Colonic mucosa (tissue), 4 donors: ENCODE results near the gene OR2H2. TPM values are rescaled to one million over a fixed set of nuclear protein-coding genes. Genes with fewer than 3 reads are reported as not detected.

Experiments
- DNase-seq: peaks from one replicate; pipeline ENCODE4 v3.0.0-alpha.2; 2020
- H3K27ac ChIP-seq: fragments of 200-600 bp; one replicate; pipeline ENCODE4 v1.8.0; 2021
- H3K27me3 ChIP-seq: fragments of 200-600 bp; one replicate; pipeline ENCODE4 v1.8.0; 2021
- H3K36me3 ChIP-seq: fragments of 200-600 bp; one replicate; pipeline ENCODE4 v1.8.0; 2021
- H3K4me1 ChIP-seq: fragments of 200-600 bp; one replicate; pipeline ENCODE4 v1.8.0; 2021; ENCODE audit warnings: mild to moderate bottlenecking
- H3K4me3 ChIP-seq: fragments of 200-600 bp; one replicate; pipeline ENCODE4 v1.8.0; 2021
- H3K9ac ChIP-seq, 2 donors: one replicate each; pipeline ENCODE4 v1.7.0; 2013; ENCODE audit warnings: control low read depth in 2 of 2, low read depth in 2 of 2, low read length in 2 of 2
- H3K9me3 ChIP-seq: fragments of 200-600 bp; one replicate; pipeline ENCODE4 v1.8.0; 2021
- CTCF ChIP-seq: fragments of 200-600 bp; IDR thresholded peaks from one replicate; pipeline ENCODE4 v1.8.0; 2022; ENCODE audit warnings: antibody characterized with exemption, mild to moderate bottlenecking
- intact Hi-C: fragments of 100-400 bp; cut with DNase I; formaldehyde crosslinking; loops from one replicate; pipeline ENCODE4 v1.14.1; 2022
- total RNA-seq, 2 donors: library from RNA; stranded (reverse); fragmentation: NEBNext Ultra II Directional in 1 of 2; extraction: Animal tissue kit (Norgen Biotek cat#: 25700) in 1 of 2; gene quantifications; one replicate each; pipeline ENCODE4 v1.2.1, GENCODE V29; 2021
- donor health status: healthy.
- donor health status: DM: no; HTN: no; CAD: no.
- donor health status: DM: no; HTN: no; CAD: no.

OR2H2 gene
- total RNA-seq, 2 donors from 2014 or later, result not detected

DNA sequence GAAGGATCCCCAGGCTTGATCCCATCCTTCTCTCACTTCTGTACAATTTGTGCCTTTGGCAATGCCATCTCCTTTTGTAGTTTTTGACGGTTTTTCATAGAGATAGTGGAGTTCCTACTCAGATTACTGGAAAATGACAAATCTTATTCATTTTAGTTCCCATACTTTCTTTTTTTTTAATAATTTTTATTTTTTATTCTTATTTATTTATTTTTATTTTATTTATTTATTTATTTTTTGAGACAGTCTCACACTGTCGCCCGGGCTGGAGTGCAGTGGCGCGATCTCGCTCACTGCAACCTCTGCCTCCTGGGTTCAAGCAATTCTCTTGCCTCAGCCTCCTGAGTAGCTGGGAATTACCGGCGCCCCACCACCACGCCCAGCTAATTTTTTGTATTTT is 52.3 kb downstream of the OR2H2 start:
- H3K36me3 ChIP-seq, result no peaks in the 10 kb centered on the region
- intact Hi-C loops, result no loop called here
- no peaks in the 10 kb centered on the region for H3K4me1 ChIP-seq
- no peak overlapping the region for H3K4me3 ChIP-seq
- H3K9me3 ChIP-seq, result no peaks in the 10 kb centered on the region
- no peak overlapping the region for H3K9ac ChIP-seq
- no peak overlapping the region for H3K27ac ChIP-seq
- H3K27me3 ChIP-seq, result no peaks in the 10 kb centered on the region
- TF ChIP-seq CTCF, result no peak
- no peak for DNase-seq

Other genes starting within 250 kb of the OR2H2 start
- not detected for gene OR5V1, start 216.3 kb upstream of the OR2H2 start, total RNA-seq
- not detected for gene OR12D3, start 209.8 kb upstream of the OR2H2 start, total RNA-seq
- not detected for gene OR12D2, start 189.5 kb upstream of the OR2H2 start, total RNA-seq
- gene OR12D1, start 170.2 kb upstream of the OR2H2 start, total RNA-seq, result not detected
- gene OR10C1, start 145.8 kb upstream of the OR2H2 start, total RNA-seq, result not detected
- not detected for gene OR11A1, start 128.1 kb upstream of the OR2H2 start, total RNA-seq
- not detected for gene OR2H1, start 128.0 kb upstream of the OR2H2 start, total RNA-seq
- under 1 TPM in 1 of 2 donors, not detected in 1; 0.54 TPM for gene MAS1L, start 97.2 kb upstream of the OR2H2 start, total RNA-seq
- gene UBD, start 25.4 kb upstream of the OR2H2 start, total RNA-seq, result 10 to 100 TPM in 1 of 2 donors, under 1 TPM in 1; 0.86 to 10.3 TPM
- 10 to 100 TPM; 15.5 to 18.6 TPM for gene GABBR1, start 48.1 kb downstream of the OR2H2 start, total RNA-seq
- not detected for gene MOG, start 72.0 kb downstream of the OR2H2 start, total RNA-seq
- not detected for gene ZFP57, start 96.0 kb downstream of the OR2H2 start, total RNA-seq
- 100 to 1,000 TPM in 1 of 2 donors, 10 to 100 TPM in 1; 58.8 to 201 TPM for gene HLA-F, start 138.3 kb downstream of the OR2H2 start, total RNA-seq
- 10 to 100 TPM; 55.3 to 91.3 TPM for gene HLA-G, start 242.7 kb downstream of the OR2H2 start, total RNA-seq